WERI-Rb-1 (cell line): Measurements from ENCODE around the gene KIF3B.
A peak's percentile ranks its signal among the peaks of the same experiment; 100 is the strongest.

Experiments
- DNase-seq: peaks from one replicate; pipeline ENCODE4 v3.0.0-alpha.2; 2020
- H3K27ac ChIP-seq: fragments of 250-450 bp; sonication (Bioruptor Pico); 2 replicates; pipeline ENCODE4 v1.5.1; 2020; ENCODE audit warnings: mild to moderate bottlenecking, moderate library complexity
- H3K27me3 ChIP-seq: fragments of 250-450 bp; sonication (Bioruptor Pico); 2 replicates; pipeline ENCODE4 v1.5.1; 2021; ENCODE audit warnings: mild to moderate bottlenecking, low read depth, moderate library complexity; ENCODE audit not compliant: insufficient read depth, severe bottlenecking
- H3K36me3 ChIP-seq: fragments of 250-450 bp; sonication (Bioruptor Pico); 2 replicates; pipeline ENCODE4 v1.5.1; 2020; ENCODE audit warnings: mild to moderate bottlenecking, moderate library complexity
- H3K4me3 ChIP-seq: 2 replicates; pipeline ENCODE4 v1.5.1; 2011; ENCODE audit warnings: low read depth, mild to moderate bottlenecking, control low read depth, low read length
- H3K9me3 ChIP-seq: fragments of 250-450 bp; sonication (Bioruptor Pico); 2 replicates; pipeline ENCODE4 v1.5.1; 2021; ENCODE audit warnings: mild to moderate bottlenecking, moderate library complexity; ENCODE audit not compliant: severe bottlenecking
- CTCF ChIP-seq: IDR thresholded peaks from 2 replicates; pipeline ENCODE4 v1.5.1; 2011; ENCODE audit warnings: low read depth, mild to moderate bottlenecking, control low read depth, inconsistent platforms, low read length

KIF3B gene

GRCh38 chr20:32236048-32236533, 41.4 kb upstream of the KIF3B start:
- H3K36me3 ChIP-seq, result peaks cover 44% of the 10 kb centered on the region
- no peak overlapping the region for H3K4me3 ChIP-seq
- H3K9me3 ChIP-seq, result no peaks in the 10 kb centered on the region
- H3K27me3 ChIP-seq, result no peaks in the 10 kb centered on the region
- TF ChIP-seq CTCF, result no peak
- DNase-seq, result no peak
- H3K27ac ChIP-seq, result no peak overlapping the region

GRCh38 chr20:32236819-32237218, 40.6 kb upstream of the KIF3B start:
- Histone ChIP-seq H3K9me3 (no peaks in the 10 kb centered on the region), H3K27me3 (no peaks in the 10 kb centered on the region), H3K4me3 (no peak overlapping the region), H3K36me3 (peaks cover 37% of the 10 kb centered on the region), H3K27ac (no peak overlapping the region)
- no peak for TF ChIP-seq CTCF
- DNase-seq, result no peak

- Histone ChIP-seq H3K9me3 (no peaks in the 10 kb centered on the region), H3K36me3 (peaks cover 31% of the 10 kb centered on the region), H3K27me3 (no peaks in the 10 kb centered on the region), H3K27ac (no peak overlapping the region), H3K4me3 (no peak overlapping the region)
- no peak for TF ChIP-seq CTCF
- DNase-seq, result no peak
Observed at GRCh38 chr20:32237419-32237818, 40.0 kb upstream of the KIF3B start.

GRCh38 chr20:32238483-32239425, 38.7 kb upstream of the KIF3B start:
- no peak overlapping the region for H3K27ac ChIP-seq
- H3K36me3 ChIP-seq, result peaks cover 18% of the 10 kb centered on the region
- no peak overlapping the region for H3K4me3 ChIP-seq
- H3K9me3 ChIP-seq, result no peaks in the 10 kb centered on the region
- DNase-seq, result no peak
- H3K27me3 ChIP-seq, result no peaks in the 10 kb centered on the region
- no peak for TF ChIP-seq CTCF

GRCh38 chr20:32240205-32240604, 37.2 kb upstream of the KIF3B start:
- no peak for DNase-seq

More at GRCh38 chr20:32240205-32240604, 37.2 kb upstream of the KIF3B start:
- Histone ChIP-seq H3K27me3 (no peaks in the 10 kb centered on the region), H3K36me3 (peaks cover 7% of the 10 kb centered on the region), H3K27ac (no peak overlapping the region), H3K9me3 (no peaks in the 10 kb centered on the region), H3K4me3 (no peak overlapping the region)
- peak; percentile 40 for TF ChIP-seq CTCF
